Trophoblast cell (in vitro differentiated cells and primary cell): Measurements from ENCODE around the gene LOXL3. TPM values are rescaled to one million over a fixed set of nuclear protein-coding genes. Genes with fewer than 3 reads are reported as not detected.

Source experiments
- DNase-seq, 2 donors: peaks; one replicate each; pipeline ENCODE4 v3.0.0-alpha.2; 2016
- H2AFZ ChIP-seq: 2 replicates; pipeline ENCODE4 v1.6.1; 2013; ENCODE audit warnings: low read length, moderate library complexity, mild to moderate bottlenecking; ENCODE audit not compliant: insufficient read depth, poor library complexity
- H2AK5ac ChIP-seq: 2 replicates; pipeline ENCODE4 v1.6.1; 2013; ENCODE audit warnings: mild to moderate bottlenecking, low read length
- H2BK120ac ChIP-seq: 2 replicates; pipeline ENCODE4 v1.6.1; 2013; ENCODE audit warnings: low read length, mild to moderate bottlenecking, moderate library complexity; ENCODE audit not compliant: insufficient read depth, poor library complexity
- H2BK12ac ChIP-seq: 2 replicates; pipeline ENCODE4 v1.6.1; 2013; ENCODE audit warnings: mild to moderate bottlenecking, low read length, moderate library complexity
- H2BK5ac ChIP-seq: 2 replicates; pipeline ENCODE4 v1.6.1; 2013; ENCODE audit warnings: low read length, low read depth, moderate library complexity, mild to moderate bottlenecking; ENCODE audit not compliant: poor library complexity
- H3K14ac ChIP-seq: 2 replicates; pipeline ENCODE4 v1.6.1; 2013; ENCODE audit warnings: mild to moderate bottlenecking, low read length
- H3K18ac ChIP-seq: 2 replicates; pipeline ENCODE4 v1.6.1; 2013; ENCODE audit warnings: mild to moderate bottlenecking, low read length
- H3K23ac ChIP-seq: 2 replicates; pipeline ENCODE4 v1.6.1; 2013; ENCODE audit warnings: low read length
- H3K27ac ChIP-seq: 2 replicates; pipeline ENCODE4 v1.5.1; 2013; ENCODE audit warnings: low read depth, mild to moderate bottlenecking, inconsistent platforms, low read length, moderate library complexity
- H3K27me3 ChIP-seq: 2 replicates; pipeline ENCODE4 v1.6.1; 2013; ENCODE audit warnings: inconsistent platforms, mild to moderate bottlenecking, low read length, moderate library complexity; ENCODE audit not compliant: insufficient read depth
- H3K36me3 ChIP-seq, 2 experiments: 1 replicate in 1 of 2; 2 replicates in 1 of 2; pipeline ENCODE4 v1.6.1; 2013; ENCODE audit warnings: low read length in 2 of 2, mild to moderate bottlenecking in 2 of 2, moderate library complexity in 1 of 2; ENCODE audit not compliant: insufficient read depth in 2 of 2, control insufficient read depth in 1 of 2
- H3K4ac ChIP-seq: 2 replicates; pipeline ENCODE4 v1.6.1; 2013; ENCODE audit warnings: low read depth, mild to moderate bottlenecking, low read length, moderate library complexity
- H3K4me1 ChIP-seq, 2 experiments: 1 replicate in 1 of 2; 2 replicates in 1 of 2; pipeline ENCODE4 v1.6.1; 2013; ENCODE audit warnings: low read length in 2 of 2, mild to moderate bottlenecking in 2 of 2, moderate library complexity in 1 of 2; ENCODE audit not compliant: insufficient read depth in 2 of 2, control insufficient read depth in 1 of 2
- H3K4me2 ChIP-seq: 2 replicates; pipeline ENCODE4 v1.6.1; 2013; ENCODE audit warnings: inconsistent platforms, mild to moderate bottlenecking, low read length, moderate library complexity
- H3K4me3 ChIP-seq: 2 replicates; pipeline ENCODE4 v1.5.1; 2013; ENCODE audit warnings: mild to moderate bottlenecking, low read depth, low read length, inconsistent platforms
- H3K79me1 ChIP-seq: one replicate; pipeline ENCODE4 v1.6.1; 2013; ENCODE audit warnings: low read length
- H3K79me2 ChIP-seq: 2 replicates; pipeline ENCODE4 v1.6.1; 2013; ENCODE audit warnings: low read length, mild to moderate bottlenecking; ENCODE audit not compliant: control insufficient read depth, insufficient read depth, poor library complexity
- H3K9ac ChIP-seq: 2 replicates; pipeline ENCODE4 v1.6.1; 2013; ENCODE audit warnings: mild to moderate bottlenecking, low read length
- H3K9me3 ChIP-seq: 2 replicates; pipeline ENCODE4 v1.6.1; 2013; ENCODE audit warnings: low read depth, mild to moderate bottlenecking, control low read depth, inconsistent platforms, low read length; ENCODE audit not compliant: insufficient read depth
- H4K12ac ChIP-seq: 2 replicates; pipeline ENCODE4 v1.6.1; 2013; ENCODE audit warnings: low read depth, mild to moderate bottlenecking, low read length, moderate library complexity
- H4K8ac ChIP-seq: 2 replicates; pipeline ENCODE4 v1.6.1; 2013; ENCODE audit warnings: low read depth, mild to moderate bottlenecking, low read length, moderate library complexity
- H4K91ac ChIP-seq: one replicate; pipeline ENCODE4 v1.6.1; 2013; ENCODE audit warnings: low read depth, mild to moderate bottlenecking, low read length, moderate library complexity
- WGBS: extraction: QIAGEN DNeasy Blood & Tissue Kit; methylation state at CpG from one replicate; pipeline ENCODE4 v1.1.7; 2013; ENCODE audit warnings: missing lambda C conversion rate; ENCODE audit not compliant: insufficient read length, insufficient coverage; ENCODE audit errors: extremely low coverage; 5-methylcytosine and 5-hydroxymethylcytosine counted together
- polyA plus RNA-seq: library from polyadenylated mRNA; stranded (reverse); fragments of 200-250 nt; gene quantifications from 2 replicates; pipeline ENCODE4 v1.2.3, GENCODE V29; 2013

The LOXL3 gene, protein sequence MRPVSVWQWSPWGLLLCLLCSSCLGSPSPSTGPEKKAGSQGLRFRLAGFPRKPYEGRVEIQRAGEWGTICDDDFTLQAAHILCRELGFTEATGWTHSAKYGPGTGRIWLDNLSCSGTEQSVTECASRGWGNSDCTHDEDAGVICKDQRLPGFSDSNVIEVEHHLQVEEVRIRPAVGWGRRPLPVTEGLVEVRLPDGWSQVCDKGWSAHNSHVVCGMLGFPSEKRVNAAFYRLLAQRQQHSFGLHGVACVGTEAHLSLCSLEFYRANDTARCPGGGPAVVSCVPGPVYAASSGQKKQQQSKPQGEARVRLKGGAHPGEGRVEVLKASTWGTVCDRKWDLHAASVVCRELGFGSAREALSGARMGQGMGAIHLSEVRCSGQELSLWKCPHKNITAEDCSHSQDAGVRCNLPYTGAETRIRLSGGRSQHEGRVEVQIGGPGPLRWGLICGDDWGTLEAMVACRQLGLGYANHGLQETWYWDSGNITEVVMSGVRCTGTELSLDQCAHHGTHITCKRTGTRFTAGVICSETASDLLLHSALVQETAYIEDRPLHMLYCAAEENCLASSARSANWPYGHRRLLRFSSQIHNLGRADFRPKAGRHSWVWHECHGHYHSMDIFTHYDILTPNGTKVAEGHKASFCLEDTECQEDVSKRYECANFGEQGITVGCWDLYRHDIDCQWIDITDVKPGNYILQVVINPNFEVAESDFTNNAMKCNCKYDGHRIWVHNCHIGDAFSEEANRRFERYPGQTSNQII
- 1.1 and 1.3 TPM in 2 replicates for polyA plus RNA-seq

DNA sequence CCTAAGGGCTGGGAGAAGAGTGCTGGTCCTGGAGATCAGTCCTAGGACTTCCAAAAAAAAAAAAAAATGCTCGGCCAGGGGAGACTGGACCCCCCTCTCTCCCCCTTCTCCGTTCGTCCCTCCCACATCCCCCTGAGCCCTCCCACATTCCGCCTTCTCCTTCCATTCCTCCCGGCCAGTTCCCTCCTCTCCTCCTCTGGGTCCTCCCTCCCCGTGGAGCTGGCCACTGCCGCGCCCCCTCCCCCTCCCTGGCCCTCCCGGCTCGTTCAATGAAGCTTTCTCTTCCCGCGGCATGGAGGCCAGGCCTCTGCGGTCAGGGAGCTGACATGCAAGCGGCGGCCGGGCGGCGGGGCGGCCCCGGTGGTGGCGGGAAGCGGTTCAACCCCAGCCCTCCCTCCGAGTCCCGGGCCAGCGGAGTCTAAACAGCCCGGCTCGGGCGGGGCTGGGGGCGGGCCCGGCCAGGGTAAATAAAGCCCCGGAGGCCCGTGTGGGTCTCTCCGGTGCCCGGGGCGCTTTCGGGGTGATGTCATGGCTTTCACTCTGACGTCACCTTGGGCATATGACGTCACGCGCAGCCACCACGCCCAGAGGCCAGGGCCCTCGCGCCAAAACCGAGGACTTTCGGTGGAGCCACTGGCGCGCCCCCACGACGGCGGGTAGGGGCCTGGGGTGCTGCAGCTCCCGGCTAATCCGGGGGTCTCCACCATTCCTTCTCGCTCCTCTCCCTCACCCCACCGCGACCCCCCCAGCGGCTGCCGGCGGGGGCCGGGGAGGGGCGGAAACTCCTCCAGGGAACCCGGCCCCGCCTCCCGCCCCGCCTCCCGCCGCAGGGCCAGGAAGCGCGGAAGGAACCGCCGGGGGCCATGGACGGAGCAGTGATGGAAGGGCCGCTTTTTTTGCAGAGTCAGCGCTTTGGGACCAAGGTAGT, at the start of gene LOXL3, which contains the start of gene DOK1:
Gene LOXL3 (minus strand): TSS at position 51 of the 928 bp plus-strand sequence. CDS start 1,308 bp downstream, outside the sequence.
Gene DOK1 (plus strand): TSS at position 829 of the 928 bp plus-strand sequence. CDS start 35 bp downstream, at position 864.
- Histone ChIP-seq H4K12ac (peak within 1 kb of the TSS; percentile 58), H3K23ac (no peak within 1 kb of the TSS), H2AFZ (peak within 1 kb of the TSS; percentile 61), H2AK5ac (no peak within 1 kb of the TSS), H3K79me1 (peaks cover 7% of the 10 kb centered on the region), H2BK120ac (peak within 1 kb of the TSS; percentile 3), H2BK12ac (peak within 1 kb of the TSS; percentile 13), H3K4me1 (peaks cover 10 to 20% of the 10 kb centered on the region in 2 experiments), H3K9me3 (peaks cover 9% of the 10 kb centered on the region), H3K27me3 (peaks cover 30% of the 10 kb centered on the region), H3K79me2 (no peaks in the 10 kb centered on the region), H3K9ac (peak within 1 kb of the TSS; percentile 29), H3K4me2 (peak within 1 kb of the TSS; percentile 82), H3K27ac (no peak within 1 kb of the TSS), H3K4ac (no peak within 1 kb of the TSS), H3K18ac (peak within 1 kb of the TSS; percentile 85), H3K4me3 (peak within 1 kb of the TSS; percentile 67), H2BK5ac (peak within 1 kb of the TSS; percentile 12), H4K91ac (peak within 1 kb of the TSS; percentile 70), H3K36me3 (no peaks in the 10 kb centered on the region), H4K8ac (peak within 1 kb of the TSS; percentile 64), H3K14ac (peak within 1 kb of the TSS; percentile 54)
- DNase-seq = peak; percentile 84 to 91
- no CpG with 5 or more reads among the region's 73 CpGs for WGBS

DNA sequence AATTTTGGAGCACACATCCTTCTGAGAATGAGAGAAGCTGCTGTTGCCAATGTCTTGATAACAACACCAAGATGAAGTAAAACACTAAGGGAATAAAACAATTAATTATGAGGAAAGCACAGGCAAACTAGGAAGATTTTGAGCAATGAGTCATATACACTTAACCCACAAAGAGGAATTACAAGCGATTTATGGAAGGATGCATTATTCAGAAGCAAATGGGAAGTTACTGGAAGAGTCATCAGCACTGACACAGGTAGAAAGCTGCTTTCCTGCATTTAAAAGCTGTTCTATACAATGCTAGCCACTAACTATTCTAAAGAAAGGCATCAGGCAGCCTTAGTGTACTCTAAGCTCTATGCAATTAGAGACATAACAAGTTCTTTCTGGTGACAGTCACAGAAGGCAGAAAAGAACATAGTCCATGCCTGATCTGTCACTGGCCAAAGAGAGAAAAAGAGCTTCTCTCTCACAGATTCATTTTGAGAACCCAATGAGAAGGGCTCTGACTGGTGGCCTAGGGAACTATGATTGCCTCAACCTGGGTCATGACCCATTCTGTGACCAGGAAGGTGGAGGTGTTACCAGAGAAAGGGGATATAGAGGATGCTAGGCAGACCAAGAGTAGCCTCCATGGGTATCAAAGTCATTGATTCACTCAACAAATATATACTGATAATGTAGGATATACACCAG, 49.0 kb upstream of the LOXL3 start:
- Histone ChIP-seq H3K36me3 (no peaks in the 10 kb centered on the region), H4K91ac (no peak overlapping the region), H3K4me1 (no peaks in the 10 kb centered on the region), H4K8ac (no peak overlapping the region), H3K14ac (no peak overlapping the region), H3K9ac (no peak overlapping the region), H3K27me3 (peaks cover 2% of the 10 kb centered on the region), H3K4me3 (no peak overlapping the region), H2BK5ac (no peak overlapping the region), H3K79me2 (no peaks in the 10 kb centered on the region), H3K4ac (no peak overlapping the region), H2AK5ac (no peak overlapping the region), H3K4me2 (no peak overlapping the region), H3K27ac (no peak overlapping the region), H2BK12ac (no peak overlapping the region), H3K79me1 (no peaks in the 10 kb centered on the region), H3K18ac (no peak overlapping the region), H3K23ac (no peak overlapping the region), H3K9me3 (no peaks in the 10 kb centered on the region), H2AFZ (no peak overlapping the region), H2BK120ac (no peak overlapping the region), H4K12ac (no peak overlapping the region)
- no CpG with 5 or more reads among the region's 1 CpG for WGBS
- DNase-seq = no peak

DNA sequence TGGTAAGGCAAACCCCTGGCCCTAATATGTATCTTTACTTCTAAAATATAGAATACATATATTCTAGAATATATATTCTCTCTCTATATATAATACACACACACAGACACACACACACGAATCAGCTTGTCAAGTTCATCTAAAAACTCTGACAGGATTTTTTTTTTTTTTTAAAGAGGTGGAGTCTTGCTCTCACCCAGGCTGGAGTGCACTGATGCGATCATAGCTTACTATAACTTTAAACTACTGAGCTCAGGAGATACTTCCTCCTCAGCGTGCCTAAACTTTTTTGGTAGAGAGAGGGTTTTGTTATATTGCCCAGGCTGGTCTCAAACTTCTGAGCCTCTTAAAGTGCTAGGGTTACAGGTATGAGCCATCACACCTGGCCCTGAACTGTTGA, 45.9 kb upstream of the LOXL3 start:
- Histone ChIP-seq H3K36me3 (no peaks in the 10 kb centered on the region), H4K12ac (no peak overlapping the region), H4K8ac (no peak overlapping the region), H3K18ac (no peak overlapping the region), H3K4me3 (no peak overlapping the region), H3K9me3 (no peaks in the 10 kb centered on the region), H3K14ac (no peak overlapping the region), H3K4me1 (no peaks in the 10 kb centered on the region), H3K4ac (no peak overlapping the region), H4K91ac (no peak overlapping the region), H3K79me1 (no peaks in the 10 kb centered on the region), H2BK5ac (no peak overlapping the region), H3K27me3 (peaks cover 2% of the 10 kb centered on the region), H3K9ac (no peak overlapping the region), H3K79me2 (no peaks in the 10 kb centered on the region), H2BK12ac (no peak overlapping the region), H2AK5ac (no peak overlapping the region), H2AFZ (no peak overlapping the region), H2BK120ac (no peak overlapping the region), H3K27ac (no peak overlapping the region), H3K23ac (no peak overlapping the region), H3K4me2 (no peak overlapping the region)
- no CpG with 5 or more reads among the region's 3 CpGs for WGBS
- DNase-seq = no peak
